GM11168 (cell line): ENCODE data around the gene DYNC1H1.

Experiments
- in situ Hi-C: fragments of 300-500 bp; cut with MboI; formaldehyde crosslinking; loops from one replicate; pipeline ENCODE4 v1.12.0; 2022; ENCODE audit warnings: low sequenced_read_pairs; ENCODE audit not compliant: unreplicated experiment

The DYNC1H1 gene

DNA sequence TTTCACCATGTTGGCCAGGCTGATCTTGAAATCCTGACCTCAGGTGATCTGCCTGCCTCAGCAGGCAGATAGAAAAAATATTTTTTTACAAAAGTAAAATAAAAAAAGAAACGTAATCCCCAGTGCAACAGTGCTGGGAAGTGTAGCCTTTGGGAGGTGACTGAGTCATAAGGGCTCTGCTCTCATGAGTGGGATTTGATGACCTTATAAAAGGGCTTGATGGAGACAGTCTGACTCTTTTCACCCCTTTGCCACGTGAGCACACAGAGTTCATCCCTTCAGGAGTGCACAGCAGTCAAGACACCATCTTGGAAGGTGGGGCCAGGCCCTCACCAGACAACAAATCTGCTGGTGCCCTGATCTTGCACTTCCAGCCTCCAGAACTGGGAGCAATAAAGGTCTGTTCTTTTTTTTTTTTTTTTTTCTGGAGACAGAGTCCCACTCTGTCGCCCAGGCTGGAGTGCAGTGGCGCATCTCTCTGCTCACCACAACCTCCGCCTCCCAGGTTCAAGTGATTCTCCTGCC lies 24.7 kb upstream of the DYNC1H1 start:
- in situ Hi-C loops = no loop called here

DNA sequence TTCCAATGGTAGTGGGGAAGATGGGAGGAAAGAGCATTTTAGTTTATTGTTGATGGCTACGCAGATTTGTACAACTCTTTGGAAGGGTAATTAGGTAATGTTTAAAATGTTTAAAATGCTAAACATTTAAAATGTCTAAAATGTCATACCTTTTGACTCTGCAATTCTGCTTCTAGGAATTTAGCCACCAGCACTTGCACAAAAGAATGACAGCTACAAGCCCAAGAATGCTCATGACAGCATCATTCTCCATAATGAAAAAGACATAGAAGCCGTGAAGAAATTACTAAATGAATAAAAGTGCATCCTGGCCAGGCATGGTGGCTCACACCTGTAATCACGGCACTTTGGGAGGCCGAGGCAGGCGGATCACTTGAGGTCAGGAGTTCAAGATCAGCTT lies 19.9 kb upstream of the DYNC1H1 start:
- in situ Hi-C loops = no loop called here

DNA sequence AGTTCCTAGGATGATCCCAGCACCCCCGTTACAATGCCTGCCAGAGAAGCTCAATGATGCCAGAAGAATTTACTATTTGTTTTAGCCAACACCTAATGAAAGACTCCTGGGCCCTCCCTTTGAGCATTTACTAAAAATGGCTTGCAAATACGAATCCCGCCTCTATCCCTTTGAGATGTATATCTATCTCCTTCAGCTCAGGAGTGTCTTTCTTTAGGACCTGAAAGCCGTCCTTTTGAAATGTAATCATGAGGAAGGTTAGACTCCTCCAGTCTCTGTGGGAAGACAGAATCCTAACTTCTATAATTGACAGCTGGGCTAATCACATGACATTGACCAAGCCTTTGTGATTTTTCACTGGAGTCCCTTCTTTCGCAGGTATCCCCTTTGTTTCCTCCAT lies 19.2 kb upstream of the DYNC1H1 start:
- in situ Hi-C loops = no loop called here

DNA sequence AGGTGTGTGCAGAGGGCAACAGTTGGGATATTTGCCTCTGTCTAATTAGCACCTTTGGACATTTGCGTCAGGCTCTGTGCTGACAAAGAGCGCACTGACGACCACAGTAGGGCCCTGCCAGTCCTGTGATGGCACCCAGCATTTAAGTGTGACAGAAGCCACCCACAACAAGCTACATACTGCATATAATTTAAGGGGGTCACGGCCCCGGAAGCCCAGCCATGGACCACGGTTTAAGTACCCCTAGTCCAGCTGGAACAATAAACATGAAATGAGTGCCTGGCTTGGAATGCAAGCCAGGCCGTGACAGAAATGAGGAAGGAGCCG lies 16.8 kb upstream of the DYNC1H1 start:
- in situ Hi-C loops = no loop called here

DNA sequence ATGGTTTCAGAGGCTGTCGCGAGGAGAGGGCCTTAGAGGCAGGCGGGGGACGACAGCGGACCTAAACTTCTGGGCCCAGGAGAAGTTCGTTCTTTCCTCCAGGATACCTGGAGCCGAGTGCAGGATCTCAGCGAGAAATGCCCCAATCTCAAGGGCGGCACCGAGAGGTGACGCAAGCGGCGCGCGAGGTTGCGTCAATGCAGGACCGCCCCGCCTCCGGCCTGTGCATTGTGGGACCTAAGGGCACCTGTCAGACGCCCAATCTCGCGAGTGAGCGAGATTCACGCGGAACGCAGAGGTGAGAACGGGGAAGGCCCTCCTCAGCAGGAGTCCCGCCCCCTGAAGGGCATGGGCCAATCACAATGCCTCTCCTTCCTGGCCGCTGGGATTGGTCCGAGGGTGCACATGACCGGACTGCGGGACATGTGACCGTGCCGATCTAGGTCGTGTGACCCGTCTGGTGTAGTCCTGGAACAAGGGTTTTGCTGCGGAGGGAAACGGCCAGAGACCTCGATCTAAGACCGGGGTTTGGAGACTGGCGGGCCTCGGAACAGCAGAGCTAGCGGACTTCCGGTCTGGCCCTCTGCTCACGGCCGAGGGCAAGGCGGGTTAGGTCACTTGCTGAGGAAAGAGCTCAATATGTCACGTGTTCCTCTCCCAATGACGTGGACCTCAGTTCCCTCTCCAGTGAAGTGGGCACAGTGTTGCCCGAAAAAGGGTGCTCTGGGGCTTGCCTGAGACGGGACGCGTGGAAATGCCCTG lies 16.3 kb upstream of the DYNC1H1 start:
- in situ Hi-C loops = no loop called here

DNA sequence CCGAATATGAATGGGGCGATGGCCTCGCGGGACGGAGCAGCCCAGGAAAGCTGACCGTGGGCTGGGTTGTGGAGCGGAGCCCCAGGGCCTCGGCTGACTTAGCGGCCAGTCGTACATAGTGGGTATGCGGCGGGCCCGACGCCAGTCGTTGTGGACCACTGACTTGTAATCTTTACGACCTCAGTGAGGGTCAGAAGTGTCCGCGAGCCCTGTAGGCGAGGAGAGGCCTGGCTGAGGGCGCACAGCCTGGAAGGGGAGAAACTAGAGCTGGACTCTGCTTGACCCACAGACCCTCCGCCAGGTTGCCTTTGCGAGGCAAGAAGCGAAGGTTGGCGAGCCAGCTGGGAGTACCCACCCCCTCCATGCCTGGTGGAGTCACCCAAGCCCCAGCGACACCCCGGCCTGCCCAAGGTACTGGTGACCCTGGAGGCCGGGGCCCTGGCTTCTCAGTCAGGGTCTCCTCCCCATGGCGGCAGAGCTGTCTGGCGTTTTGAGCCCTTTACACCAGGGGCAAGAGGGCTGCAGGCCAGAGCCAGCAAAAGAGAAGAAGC lies 15.6 kb upstream of the DYNC1H1 start:
- in situ Hi-C loops = no loop called here

DNA sequence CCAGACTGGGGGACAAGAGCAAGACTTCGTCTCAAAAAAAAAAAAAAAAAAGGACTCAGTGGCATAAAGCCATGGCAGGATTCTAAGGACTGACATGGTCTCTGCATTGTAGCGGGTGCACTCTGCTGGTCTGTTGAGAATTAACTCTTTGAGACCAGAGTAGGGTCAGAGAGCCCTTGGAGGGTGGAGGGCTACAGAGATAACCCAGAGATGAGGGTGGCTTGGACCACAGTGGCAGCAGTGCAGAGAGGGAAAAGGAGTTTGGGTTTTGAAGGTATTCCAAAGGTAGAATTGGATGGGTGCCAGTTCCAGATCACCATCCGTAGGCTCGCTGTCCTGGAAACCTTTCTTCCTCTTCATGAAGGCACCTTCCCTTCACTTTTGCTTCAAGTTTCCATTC lies 14.3 kb upstream of the DYNC1H1 start:
- in situ Hi-C loops = no loop called here

DNA sequence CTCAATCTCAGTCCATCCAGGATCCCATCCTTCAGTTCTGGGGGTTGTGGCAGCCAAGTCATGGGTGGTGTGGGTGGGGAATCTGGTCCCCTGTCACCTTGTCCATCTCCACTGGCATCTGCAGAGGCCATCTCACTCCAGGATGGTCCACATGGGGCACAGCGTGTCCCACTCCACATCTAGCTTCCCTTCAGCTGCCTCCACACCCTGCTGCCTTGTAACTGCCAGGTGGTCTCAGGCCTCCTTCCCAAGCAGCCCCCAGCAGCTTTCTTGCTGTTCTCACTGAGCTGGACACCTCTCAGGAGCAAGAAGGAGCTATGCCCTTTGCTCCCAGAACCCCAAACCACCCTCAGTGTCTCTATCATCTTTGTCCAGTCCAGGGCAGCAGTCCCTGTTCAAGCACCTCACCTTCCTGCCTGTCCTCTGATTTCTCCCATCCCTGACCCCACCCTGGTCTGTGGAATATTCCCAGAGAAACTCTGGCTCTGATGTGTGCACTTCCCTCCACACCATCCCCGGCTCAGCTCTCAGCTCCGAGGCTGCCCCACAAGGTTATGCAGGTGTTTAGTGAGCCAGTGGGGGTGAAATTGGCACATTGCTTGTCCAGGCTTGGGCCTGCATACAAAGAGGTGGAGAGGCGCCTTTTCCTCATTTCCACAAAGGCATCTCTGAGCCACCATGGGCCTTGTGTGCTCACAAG lies 13.7 kb upstream of the DYNC1H1 start:
- in situ Hi-C loops = no loop called here

DNA sequence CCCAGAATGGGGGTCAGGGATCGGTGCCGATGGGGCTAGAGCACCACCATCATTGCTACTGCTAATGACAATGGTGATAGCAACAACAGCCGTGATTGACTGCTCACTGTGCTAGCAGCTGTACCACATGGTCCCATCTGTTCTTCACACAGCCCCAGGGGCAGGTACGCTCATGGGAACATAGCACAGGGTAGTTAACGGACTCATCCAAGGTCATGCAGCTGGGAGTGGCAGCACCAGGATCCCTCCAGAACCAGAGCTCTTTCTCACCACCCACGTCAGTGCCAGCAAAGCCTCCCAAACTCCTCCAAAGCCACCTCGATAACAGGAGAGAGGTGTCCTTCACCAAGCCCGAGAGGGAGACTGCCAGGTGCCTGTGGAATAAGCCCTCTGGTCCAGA lies 11.2 kb upstream of the DYNC1H1 start:
- in situ Hi-C loops = no loop called here

DNA sequence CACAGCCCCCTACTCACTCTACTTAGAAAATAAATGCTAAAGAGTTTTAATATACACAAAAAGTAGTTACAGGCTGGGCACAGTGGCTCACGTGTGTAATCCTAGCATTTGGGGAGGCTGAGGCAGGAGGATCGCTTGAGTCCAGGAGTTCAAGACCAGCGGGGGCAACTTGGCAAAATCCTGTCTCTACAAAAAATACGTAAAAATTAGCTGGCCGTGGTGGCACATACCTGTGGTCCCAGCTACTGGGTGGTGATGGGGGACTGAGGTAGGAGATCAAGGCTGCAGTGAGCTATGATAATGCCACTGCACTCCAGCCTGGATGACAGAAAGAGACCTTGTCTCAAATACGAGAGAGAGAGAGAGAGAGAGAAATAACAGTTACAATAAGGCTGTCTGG lies 9.9 kb upstream of the DYNC1H1 start:
- in situ Hi-C loops = no loop called here

DNA sequence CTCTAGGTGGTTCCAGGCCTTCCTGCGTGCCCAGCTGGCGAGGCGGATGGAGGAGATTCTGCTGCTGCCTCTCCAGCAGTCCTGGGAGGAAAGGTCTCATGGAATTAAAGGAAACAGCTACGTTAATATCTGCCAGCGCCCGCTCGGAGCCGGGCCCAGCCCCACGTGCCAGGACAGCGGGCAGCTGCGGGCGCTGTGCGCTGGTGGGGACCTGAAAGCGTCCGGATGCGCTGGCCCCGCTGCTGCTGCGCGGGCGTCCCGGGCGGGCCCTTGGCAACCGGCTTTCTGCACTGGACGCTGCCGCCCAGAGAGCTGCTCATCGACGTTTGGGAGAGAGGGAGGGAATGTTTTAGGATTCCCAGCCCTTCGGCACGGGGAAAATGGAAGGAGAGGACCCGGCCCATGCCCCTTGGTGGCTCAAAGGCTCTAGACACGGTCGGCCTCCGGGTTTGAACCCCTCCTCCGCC lies 8.6 kb upstream of the DYNC1H1 start:
- in situ Hi-C loops = no loop called here

DNA sequence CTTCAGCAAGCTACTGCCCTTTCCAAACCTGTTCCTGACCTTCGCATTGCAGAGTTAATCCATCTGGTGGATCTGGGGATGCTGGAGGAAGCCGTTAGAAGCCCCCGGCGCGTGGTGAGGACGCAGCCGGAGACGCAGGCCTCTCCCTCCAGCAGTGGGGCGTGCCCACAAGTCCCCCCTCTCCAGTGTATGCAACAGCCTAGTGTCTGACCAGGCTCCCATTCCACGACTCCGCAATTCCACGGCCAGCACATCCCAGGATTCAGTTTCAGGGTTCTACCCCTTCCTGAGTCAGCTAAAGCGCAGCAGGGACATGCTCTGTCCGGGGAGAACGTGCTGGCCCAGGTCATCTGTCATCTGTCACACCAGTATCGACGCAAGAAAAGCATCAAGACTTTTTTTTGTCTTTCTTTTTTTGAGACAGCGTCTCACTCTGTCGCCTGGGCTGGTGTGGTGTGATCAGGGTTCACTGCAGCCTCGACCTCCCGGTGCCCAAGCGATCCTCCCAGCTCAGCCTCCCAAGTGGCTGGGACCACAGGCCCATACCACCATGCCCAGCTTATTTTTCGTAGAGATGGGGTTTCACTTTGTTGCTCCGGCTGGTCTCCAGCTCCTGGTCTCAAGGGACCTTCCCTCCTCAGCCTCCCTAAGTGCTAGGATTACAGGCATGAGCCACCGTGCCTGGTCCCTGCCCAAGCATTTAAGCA lies 8.0 kb upstream of the DYNC1H1 start:
- in situ Hi-C loops = no loop called here

DNA sequence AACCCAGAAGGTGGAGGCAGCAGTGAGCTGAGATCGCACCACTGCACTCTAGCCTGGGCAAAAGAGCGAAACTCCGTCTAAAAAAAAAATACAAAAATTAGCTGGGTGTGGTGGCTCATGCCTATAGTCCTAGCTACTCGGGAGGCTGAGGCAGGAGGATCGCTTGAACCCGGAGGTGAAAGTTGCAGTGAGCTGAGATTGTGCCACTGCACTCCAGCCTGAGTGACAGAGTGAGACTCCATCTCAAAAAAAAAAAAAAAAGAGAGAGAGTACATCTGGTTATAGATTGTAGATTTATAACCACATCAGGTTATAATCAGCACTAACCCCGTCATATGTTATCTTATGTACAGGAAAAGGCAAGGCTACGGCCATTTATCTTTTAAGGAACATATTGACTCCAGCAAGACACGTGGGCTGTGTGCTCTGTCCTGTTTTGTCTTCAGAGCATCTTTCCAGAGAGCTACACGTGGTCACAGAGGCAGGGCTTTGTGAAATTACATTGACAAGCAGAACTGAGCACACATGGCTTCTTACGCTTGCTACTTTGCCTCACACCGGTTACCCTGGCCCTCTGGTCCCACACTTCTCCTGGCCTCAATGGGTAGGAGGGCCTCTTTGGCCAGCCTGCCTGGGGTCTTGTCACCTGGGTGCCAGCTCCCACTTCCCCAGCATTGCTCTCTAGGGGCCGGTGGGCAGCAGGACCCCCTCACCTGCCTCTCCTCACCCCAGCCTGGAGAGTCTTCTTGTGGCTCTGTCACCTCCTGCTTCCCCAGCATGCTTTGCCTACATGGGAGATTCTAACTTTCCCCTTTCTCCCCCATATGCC lies 6.8 kb upstream of the DYNC1H1 start:
- in situ Hi-C loops = no loop called here

DNA sequence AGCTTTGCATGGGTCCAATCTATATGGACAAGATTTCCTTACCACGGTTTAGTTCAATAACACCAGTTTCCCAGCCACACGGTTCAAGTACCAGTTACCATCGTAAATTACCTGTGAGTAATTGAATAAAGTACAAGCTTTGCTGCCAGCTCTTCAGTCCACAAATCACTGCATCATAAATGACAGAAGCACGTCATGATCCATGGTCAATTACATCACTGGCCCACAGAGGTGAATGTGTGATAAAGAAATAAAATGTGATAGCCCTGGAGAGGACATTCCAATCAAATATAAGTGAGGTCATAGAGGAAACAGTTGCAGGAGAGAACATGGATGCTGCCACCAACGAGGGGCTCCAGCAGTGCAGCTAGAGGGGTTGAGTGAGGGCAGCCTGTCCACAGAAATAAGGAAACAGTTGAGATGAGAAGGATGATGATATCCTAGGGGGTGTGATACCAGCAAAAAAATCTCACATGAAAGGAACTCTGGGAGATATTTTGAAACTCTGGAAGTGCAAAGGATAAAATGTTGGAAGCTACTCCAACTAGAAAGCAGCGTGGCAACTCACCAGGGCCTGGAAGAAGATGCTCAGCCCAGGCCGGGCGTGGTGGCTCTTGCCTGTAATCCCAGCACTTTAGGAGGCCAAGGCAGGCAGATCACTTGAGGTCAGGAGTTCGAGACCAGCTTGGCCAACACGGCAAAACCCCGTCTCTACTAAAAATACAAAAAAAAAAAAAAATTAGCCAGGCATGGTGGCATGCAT lies 5.8 kb upstream of the DYNC1H1 start:
- in situ Hi-C loops = no loop called here

DNA sequence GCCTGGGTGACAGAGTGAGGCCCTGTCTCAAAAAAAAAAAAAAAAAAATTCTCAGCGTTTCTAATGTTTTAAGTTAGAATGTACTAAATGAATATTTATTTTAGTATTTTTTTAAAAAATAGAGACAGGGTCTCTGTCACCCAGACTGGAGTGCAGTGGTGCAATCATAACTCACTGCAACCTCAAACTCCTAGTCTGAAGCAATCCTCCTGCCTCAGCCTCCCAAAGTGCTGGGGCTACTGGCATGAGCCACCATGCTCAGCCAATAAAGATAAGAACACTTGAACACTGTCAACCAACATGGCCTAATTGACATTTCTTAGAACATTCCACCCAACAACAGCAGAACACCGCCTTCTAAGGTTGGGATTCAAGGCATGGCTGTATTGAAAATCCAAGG lies 5.1 kb upstream of the DYNC1H1 start:
- in situ Hi-C loops = no loop called here

DNA sequence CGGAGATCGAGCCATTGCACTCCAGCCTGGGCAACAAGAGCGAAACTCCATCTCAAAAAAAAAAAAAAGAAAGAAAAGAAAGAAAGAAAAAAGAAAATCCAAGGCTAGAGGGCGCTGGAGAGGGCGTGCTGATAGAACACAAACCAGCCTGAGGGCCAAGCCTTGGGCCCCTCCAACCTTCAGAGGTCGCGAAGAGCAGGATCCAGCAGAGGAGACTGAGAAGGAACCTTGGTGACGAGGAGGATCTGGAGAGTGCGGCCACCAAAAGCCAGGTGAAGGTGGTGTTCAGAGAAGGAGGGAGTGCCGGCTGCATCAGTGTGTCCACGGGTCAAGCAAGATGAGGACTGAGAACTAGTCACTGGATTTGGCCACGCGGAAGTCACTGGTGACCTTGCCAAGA lies 4.1 kb upstream of the DYNC1H1 start:
- in situ Hi-C loops = no loop called here

DNA sequence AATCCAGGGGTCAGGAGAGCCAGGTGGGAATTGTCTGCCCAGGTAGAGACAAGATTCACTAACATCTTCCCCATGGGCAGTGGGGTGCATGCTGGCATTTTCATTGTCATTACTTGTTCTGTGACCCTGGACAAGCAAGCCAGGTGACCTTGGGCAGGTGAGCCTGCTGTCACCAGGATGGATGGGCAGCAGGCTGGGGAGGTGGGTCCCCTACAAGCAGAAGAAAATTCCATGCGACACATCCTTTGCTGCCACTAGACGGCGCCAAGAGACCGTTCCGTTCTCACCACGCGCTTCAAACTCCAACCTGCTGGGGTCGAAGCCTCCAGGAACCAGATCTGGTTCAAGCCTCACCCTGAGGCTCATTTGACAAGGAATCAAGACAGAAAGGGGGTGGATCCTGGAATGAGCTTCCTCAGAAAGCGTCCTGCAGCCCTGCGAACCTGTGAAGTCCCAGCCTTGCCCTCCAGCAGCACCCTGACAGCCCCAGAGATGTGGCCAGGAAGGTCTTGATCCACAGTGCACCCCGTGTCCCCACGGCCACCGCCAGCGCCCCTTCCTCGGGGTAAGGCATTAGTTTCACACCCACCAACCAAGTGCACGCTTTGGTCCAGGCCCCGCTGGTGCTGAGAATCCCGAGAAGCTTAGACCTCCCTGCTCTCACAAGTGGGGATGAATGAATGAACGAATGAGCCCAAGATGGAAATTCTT lies 3.2 kb upstream of the DYNC1H1 start:
- in situ Hi-C loops = no loop called here

DNA sequence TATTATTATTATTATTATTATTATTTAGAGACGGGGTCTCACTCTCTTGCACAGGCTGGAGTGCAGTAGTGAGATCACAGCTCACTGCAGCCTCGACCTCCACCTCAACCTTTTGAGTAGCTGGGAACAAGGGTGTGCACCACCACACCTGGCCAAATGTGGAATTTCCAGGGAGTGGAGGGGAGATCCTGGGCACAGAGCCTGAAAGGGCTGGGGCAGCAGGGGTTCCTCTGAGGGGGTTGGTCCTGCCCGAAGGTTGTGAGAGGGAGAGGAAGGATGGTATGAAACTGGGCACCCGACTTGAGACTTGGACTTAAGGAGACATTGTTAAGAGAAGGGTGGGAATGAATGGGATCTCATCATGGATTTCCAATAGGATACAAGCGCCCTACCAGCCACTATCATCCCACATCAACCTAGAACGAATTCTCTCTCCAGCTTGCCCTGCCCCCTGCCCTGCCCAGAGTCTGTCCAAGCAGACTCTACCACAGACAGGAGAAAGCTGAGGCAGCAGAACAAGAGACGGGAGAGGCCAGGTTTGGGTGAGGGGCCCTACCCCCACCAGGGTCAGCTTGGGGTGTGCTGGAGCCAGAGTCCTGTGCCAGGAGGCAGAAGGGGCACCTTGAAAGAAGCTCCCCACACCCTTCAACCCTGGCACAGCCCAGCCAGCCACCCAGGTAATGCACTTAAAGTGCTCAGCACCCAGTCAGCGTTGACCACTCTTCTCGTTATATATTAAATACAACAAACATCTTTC lies 2.4 kb upstream of the DYNC1H1 start:
- in situ Hi-C loops = no loop called here
